Panc1 (cell line): Measurements from ENCODE around the gene TSPAN5. TPM values are rescaled to one million over a fixed set of nuclear protein-coding genes. Genes with fewer than 3 reads are reported as not detected.

ENCODE experiments used
- ATAC-seq: fragments of 200-7000 bp; cut with Tn5 transposase; 2 replicates; pipeline ENCODE4 v1.9.1; 2020; ENCODE audit warnings: mild to moderate bottlenecking, moderate library complexity
- BruUV-seq: library from RNA; stranded (reverse); fragments of 400-500 nt; replicated peaks from 2 replicates; lab custom pipeline; 2021; lab: Mats Ljungman, UMichigan
- CTCF ChIA-PET: fragments of 300-600 bp; sonication (Branson Sonifier 250); formaldehyde crosslinking; loops from one replicate; lab custom pipeline; 2022; ENCODE audit warnings: antibody characterized with exemption; lab: Charles Lee
- POLR2A ChIA-PET: fragments of 300-600 bp; sonication (Branson Sonifier 250); formaldehyde crosslinking; loops from one replicate; lab custom pipeline; 2022; ENCODE audit warnings: antibody characterized with exemption; lab: Charles Lee
- DNase-seq: peaks from one replicate; pipeline ENCODE4 v3.0.0-alpha.2; 2010; ENCODE audit warnings: low read depth, low spot score
- H3K27ac ChIP-seq: 2 replicates; pipeline ENCODE4 v1.5.1; 2011; ENCODE audit warnings: mild to moderate bottlenecking, low read length, inconsistent platforms
- H3K27me3 ChIP-seq: fragments of 200-500 bp; sonication (Bioruptor generic); 2 replicates; pipeline ENCODE4 v1.6.0; 2014; ENCODE audit warnings: low read length, inconsistent platforms; ENCODE audit not compliant: control insufficient read depth, insufficient read depth
- H3K36me3 ChIP-seq: fragments of 200-500 bp; sonication (Bioruptor generic); 2 replicates; pipeline ENCODE4 v1.5.1; 2014; ENCODE audit warnings: inconsistent platforms, mild to moderate bottlenecking, low read length, moderate library complexity; ENCODE audit not compliant: control insufficient read depth, insufficient read depth
- H3K4me1 ChIP-seq: 2 replicates; pipeline ENCODE4 v1.5.1; 2011; ENCODE audit warnings: inconsistent platforms, mild to moderate bottlenecking, low read length, moderate library complexity; ENCODE audit not compliant: control insufficient read depth, insufficient read depth
- H3K4me3 ChIP-seq, 2 experiments: 2 replicates each; pipeline ENCODE4 v1.5.1; 2011 to 2012; ENCODE audit warnings: low read depth in 2 of 2, low read length in 2 of 2, mild to moderate bottlenecking in 2 of 2, inconsistent platforms in 1 of 2, moderate library complexity in 1 of 2
- H3K9me3 ChIP-seq: fragments of 200-500 bp; sonication (Bioruptor generic); 2 replicates; pipeline ENCODE4 v1.5.1; 2014; ENCODE audit warnings: low read depth, mild to moderate bottlenecking, inconsistent platforms, low read length, moderate library complexity; ENCODE audit not compliant: control insufficient read depth, insufficient read depth
- POLR2AphosphoS5 ChIP-seq: IDR thresholded peaks from 2 replicates; pipeline ENCODE4 v1.6.1; 2012; ENCODE audit warnings: mild to moderate bottlenecking, low read depth, low read length, moderate library complexity
- SIN3A ChIP-seq: IDR thresholded peaks from 2 replicates; pipeline ENCODE4 v1.6.1; 2012; ENCODE audit warnings: low read depth, mild to moderate bottlenecking, low read length, moderate library complexity, borderline replicate concordance; ENCODE audit not compliant: insufficient read depth
- TCF7L2 ChIP-seq: IDR thresholded peaks from 2 replicates; pipeline ENCODE4 v1.6.1; 2011; ENCODE audit warnings: mild to moderate bottlenecking, low read depth, low read length, inconsistent platforms
- in situ Hi-C: cut with HindIII; loops from 2 replicates; pipeline ENCODE4 v1.10.0; 2016; ENCODE audit warnings: low sequenced_read_pairs, low pct_unique_long_range_greater_than_20kb
- intact Hi-C: fragments of 100-400 bp; cut with micrococcal nuclease; formaldehyde crosslinking; loops from one replicate; pipeline ENCODE4 v1.10.0; 2022; ENCODE audit not compliant: unreplicated experiment
- total RNA-seq: library from RNA; stranded (reverse); gene quantifications from one replicate; pipeline ENCODE4 v1.2.1, GENCODE V29; 2021; ENCODE audit not compliant: unreplicated experiment
- TF ChIP-seq, protein P1 (sequence below), 2 experiments: IDR thresholded peaks; 2 replicates each; pipeline ENCODE4 v1.6.1; 2011 to 2012; ENCODE audit warnings: low read depth in 2 of 2, control low read depth in 1 of 2, low read length in 1 of 2, mild to moderate bottlenecking in 1 of 2, moderate library complexity in 1 of 2; ENCODE audit not compliant: insufficient read depth in 1 of 2
- TF ChIP-seq, protein P2 (sequence below): fragments of 450-650 bp; IDR thresholded peaks from 2 replicates; pipeline ENCODE4 v1.5.1; 2017; ENCODE audit warnings: mild to moderate bottlenecking

The TSPAN5 gene
- total RNA-seq, 1 experiment from 2014 or later: 61.9 TPM

DNA sequence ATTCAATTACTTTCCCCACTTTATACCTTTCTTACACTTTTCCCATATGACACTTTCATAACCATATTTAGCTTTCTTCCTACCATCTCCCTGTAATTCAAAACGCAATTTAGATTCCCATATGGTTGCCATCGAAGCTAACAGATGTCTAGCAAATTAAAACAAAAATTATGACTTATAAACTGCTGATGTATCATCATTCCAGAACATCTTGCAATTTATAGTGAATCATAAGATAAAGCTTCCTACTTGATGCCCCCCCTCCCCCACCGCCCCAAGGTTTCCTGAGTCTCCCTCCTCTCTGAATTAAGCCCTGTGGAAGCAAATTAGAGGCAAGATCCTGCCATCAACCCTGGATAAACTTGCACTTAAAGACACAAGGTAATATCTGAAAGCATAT lies 5.4 kb downstream of the TSPAN5 start:
- peak overlapping the region; percentile 89 for H3K27ac ChIP-seq

DNA sequence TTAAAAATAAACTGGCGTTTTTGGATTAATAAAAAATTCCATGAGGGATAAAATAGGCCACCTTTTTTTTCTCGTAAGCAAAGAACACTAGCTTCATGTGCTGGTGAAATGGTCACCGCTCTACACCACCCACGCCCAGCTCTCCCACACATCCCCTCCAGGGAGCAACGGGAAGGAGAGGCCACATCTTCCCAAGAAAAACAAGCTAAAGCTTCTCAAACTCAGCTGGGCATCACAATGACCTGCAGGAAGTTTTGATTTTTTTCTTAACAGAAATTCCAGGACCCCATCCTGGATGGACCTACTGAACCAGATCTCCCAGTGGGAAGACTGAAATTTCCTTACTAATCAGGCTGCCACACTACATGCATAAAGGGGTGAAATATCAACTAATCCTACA lies 9.8 kb downstream of the TSPAN5 start:
- H3K9me3 ChIP-seq: peaks cover 6% of the 10 kb centered on the region; the same call in 1 of the 2 replicates
- POLR2A ChIA-PET: no interaction called here
- TF ChIP-seq, protein P1, sequence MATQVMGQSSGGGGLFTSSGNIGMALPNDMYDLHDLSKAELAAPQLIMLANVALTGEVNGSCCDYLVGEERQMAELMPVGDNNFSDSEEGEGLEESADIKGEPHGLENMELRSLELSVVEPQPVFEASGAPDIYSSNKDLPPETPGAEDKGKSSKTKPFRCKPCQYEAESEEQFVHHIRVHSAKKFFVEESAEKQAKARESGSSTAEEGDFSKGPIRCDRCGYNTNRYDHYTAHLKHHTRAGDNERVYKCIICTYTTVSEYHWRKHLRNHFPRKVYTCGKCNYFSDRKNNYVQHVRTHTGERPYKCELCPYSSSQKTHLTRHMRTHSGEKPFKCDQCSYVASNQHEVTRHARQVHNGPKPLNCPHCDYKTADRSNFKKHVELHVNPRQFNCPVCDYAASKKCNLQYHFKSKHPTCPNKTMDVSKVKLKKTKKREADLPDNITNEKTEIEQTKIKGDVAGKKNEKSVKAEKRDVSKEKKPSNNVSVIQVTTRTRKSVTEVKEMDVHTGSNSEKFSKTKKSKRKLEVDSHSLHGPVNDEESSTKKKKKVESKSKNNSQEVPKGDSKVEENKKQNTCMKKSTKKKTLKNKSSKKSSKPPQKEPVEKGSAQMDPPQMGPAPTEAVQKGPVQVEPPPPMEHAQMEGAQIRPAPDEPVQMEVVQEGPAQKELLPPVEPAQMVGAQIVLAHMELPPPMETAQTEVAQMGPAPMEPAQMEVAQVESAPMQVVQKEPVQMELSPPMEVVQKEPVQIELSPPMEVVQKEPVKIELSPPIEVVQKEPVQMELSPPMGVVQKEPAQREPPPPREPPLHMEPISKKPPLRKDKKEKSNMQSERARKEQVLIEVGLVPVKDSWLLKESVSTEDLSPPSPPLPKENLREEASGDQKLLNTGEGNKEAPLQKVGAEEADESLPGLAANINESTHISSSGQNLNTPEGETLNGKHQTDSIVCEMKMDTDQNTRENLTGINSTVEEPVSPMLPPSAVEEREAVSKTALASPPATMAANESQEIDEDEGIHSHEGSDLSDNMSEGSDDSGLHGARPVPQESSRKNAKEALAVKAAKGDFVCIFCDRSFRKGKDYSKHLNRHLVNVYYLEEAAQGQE (IDR thresholded peaks at IDR 0.05; ENCODE audit: insufficient read depth in 1 of 2, low read depth in 2 of 2, low read length in 1 of 2): no peak
- no peak for TF ChIP-seq TCF7L2
- TF ChIP-seq POLR2AphosphoS5: no peak
- TF ChIP-seq, protein P2, sequence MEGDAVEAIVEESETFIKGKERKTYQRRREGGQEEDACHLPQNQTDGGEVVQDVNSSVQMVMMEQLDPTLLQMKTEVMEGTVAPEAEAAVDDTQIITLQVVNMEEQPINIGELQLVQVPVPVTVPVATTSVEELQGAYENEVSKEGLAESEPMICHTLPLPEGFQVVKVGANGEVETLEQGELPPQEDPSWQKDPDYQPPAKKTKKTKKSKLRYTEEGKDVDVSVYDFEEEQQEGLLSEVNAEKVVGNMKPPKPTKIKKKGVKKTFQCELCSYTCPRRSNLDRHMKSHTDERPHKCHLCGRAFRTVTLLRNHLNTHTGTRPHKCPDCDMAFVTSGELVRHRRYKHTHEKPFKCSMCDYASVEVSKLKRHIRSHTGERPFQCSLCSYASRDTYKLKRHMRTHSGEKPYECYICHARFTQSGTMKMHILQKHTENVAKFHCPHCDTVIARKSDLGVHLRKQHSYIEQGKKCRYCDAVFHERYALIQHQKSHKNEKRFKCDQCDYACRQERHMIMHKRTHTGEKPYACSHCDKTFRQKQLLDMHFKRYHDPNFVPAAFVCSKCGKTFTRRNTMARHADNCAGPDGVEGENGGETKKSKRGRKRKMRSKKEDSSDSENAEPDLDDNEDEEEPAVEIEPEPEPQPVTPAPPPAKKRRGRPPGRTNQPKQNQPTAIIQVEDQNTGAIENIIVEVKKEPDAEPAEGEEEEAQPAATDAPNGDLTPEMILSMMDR: no peak
- no peak for TF ChIP-seq SIN3A

More for the DNA sequence above, 5.4 kb downstream of the TSPAN5 start:
- in situ Hi-C loops: no loop called here
- Histone ChIP-seq H3K4me3 (no peak overlapping the region), H3K36me3 (peaks cover 4% of the 10 kb centered on the region; the same call in 1 of the 2 replicates), H3K9me3 (peaks cover 6% of the 10 kb centered on the region; the same call in 1 of the 2 replicates), H3K27me3 (no peaks in the 10 kb centered on the region), H3K4me1 (peaks cover 40% of the 10 kb centered on the region)
- CTCF ChIA-PET: no interaction called here
- intact Hi-C loops: loop anchor here (10.0 kb wide), 2 partner anchors 182 to 188 kb away; no protein-coding TSS in a partner anchor
- TF ChIP-seq POLR2AphosphoS5: no peak
- TF ChIP-seq, protein P1 (IDR thresholded peaks at IDR 0.05; ENCODE audit: insufficient read depth in 1 of 2, low read depth in 2 of 2, low read length in 1 of 2): no peak
- no peak for TF ChIP-seq SIN3A
- TF ChIP-seq, protein P2: no peak
- no peak for TF ChIP-seq TCF7L2
- no TSS peak for BruUV-seq
- no peak for ATAC-seq
- POLR2A ChIA-PET: no interaction called here
- no peak for DNase-seq

More for the DNA sequence above, 9.8 kb downstream of the TSPAN5 start:
- peak overlapping the region; percentile 72 for H3K27ac ChIP-seq
- DNase-seq: no peak
- in situ Hi-C loops: no loop called here
- H3K36me3 ChIP-seq: no peaks in the 10 kb centered on the region
- intact Hi-C loops: no loop called here
- H3K4me3 ChIP-seq: no peak overlapping the region
- H3K27me3 ChIP-seq: no peaks in the 10 kb centered on the region
- BruUV-seq: no TSS peak
- peaks cover 51% of the 10 kb centered on the region for H3K4me1 ChIP-seq
- peak; percentile 53 for ATAC-seq
- CTCF ChIA-PET: no interaction called here
